Measurements from ENCODE around the gene NEURL1.
A peak's percentile ranks its signal among the peaks of the same experiment; 100 is the strongest.

The NEURL1 gene

GRCh38 chr10:103562383-103562782 lies 68.9 kb downstream of the NEURL1 start:
- no peak overlapping the region for H3K4me3 Mint-ChIP-seq
- H3K9me3 Mint-ChIP-seq: no peaks in the 10 kb centered on the region
- H3K36me3 Mint-ChIP-seq (ENCODE audit: low read depth): no peaks in the 10 kb centered on the region
- no peak overlapping the region for H3K27ac Mint-ChIP-seq
- H3K4me1 Mint-ChIP-seq (ENCODE audit: low read depth): no peaks in the 10 kb centered on the region
- no peak for DNase-seq
- peaks cover 32% of the 10 kb centered on the region for H3K27me3 Mint-ChIP-seq

- Mint-ChIP-seq H3K27me3 (peaks cover 21% of the 10 kb centered on the region), H3K9me3 (no peaks in the 10 kb centered on the region), H3K27ac (no peak overlapping the region), H3K36me3 (ENCODE audit: low read depth) (no peaks in the 10 kb centered on the region), H3K4me1 (ENCODE audit: low read depth) (no peaks in the 10 kb centered on the region), H3K4me3 (no peak overlapping the region)
- no peak for DNase-seq
These were observed 70.0 kb downstream of the NEURL1 start for GRCh38 chr10:103563231-103564115.

- Mint-ChIP-seq H3K4me1 (ENCODE audit: low read depth) (no peaks in the 10 kb centered on the region), H3K9me3 (no peaks in the 10 kb centered on the region), H3K4me3 (no peak overlapping the region), H3K36me3 (ENCODE audit: low read depth) (no peaks in the 10 kb centered on the region), H3K27ac (no peak overlapping the region), H3K27me3 (peaks cover 14% of the 10 kb centered on the region)
- DNase-seq: no peak
These were observed 70.6 kb downstream of the NEURL1 start for GRCh38 chr10:103564116-103564501.

GRCh38 chr10:103564776-103565520 lies 71.4 kb downstream of the NEURL1 start:
- Mint-ChIP-seq H3K9me3 (no peaks in the 10 kb centered on the region), H3K4me3 (no peak overlapping the region), H3K27me3 (peaks cover 6% of the 10 kb centered on the region), H3K27ac (no peak overlapping the region), H3K36me3 (ENCODE audit: low read depth) (no peaks in the 10 kb centered on the region), H3K4me1 (ENCODE audit: low read depth) (no peaks in the 10 kb centered on the region)
- peak; percentile 59 for DNase-seq

GRCh38 chr10:103566536-103566935 lies 73.0 kb downstream of the NEURL1 start:
- Mint-ChIP-seq H3K36me3 (ENCODE audit: low read depth) (no peaks in the 10 kb centered on the region), H3K9me3 (no peaks in the 10 kb centered on the region), H3K4me1 (ENCODE audit: low read depth) (no peaks in the 10 kb centered on the region), H3K27ac (no peak overlapping the region), H3K27me3 (no peaks in the 10 kb centered on the region), H3K4me3 (no peak overlapping the region)
- no peak for DNase-seq

GRCh38 chr10:103568505-103568904 lies 75.0 kb downstream of the NEURL1 start:
- no peaks in the 10 kb centered on the region for H3K36me3 Mint-ChIP-seq (ENCODE audit: low read depth)
- no peak overlapping the region for H3K27ac Mint-ChIP-seq
- no peak for DNase-seq
- H3K4me3 Mint-ChIP-seq: no peak overlapping the region
- no peaks in the 10 kb centered on the region for H3K9me3 Mint-ChIP-seq
- H3K27me3 Mint-ChIP-seq: no peaks in the 10 kb centered on the region
- no peaks in the 10 kb centered on the region for H3K4me1 Mint-ChIP-seq (ENCODE audit: low read depth)

- Mint-ChIP-seq H3K4me1 (ENCODE audit: low read depth) (no peaks in the 10 kb centered on the region), H3K27ac (no peak overlapping the region), H3K4me3 (no peak overlapping the region), H3K36me3 (ENCODE audit: low read depth) (no peaks in the 10 kb centered on the region), H3K27me3 (no peaks in the 10 kb centered on the region), H3K9me3 (no peaks in the 10 kb centered on the region)
- DNase-seq: no peak
These were observed 76.4 kb downstream of the NEURL1 start for GRCh38 chr10:103569896-103570295.

- Mint-ChIP-seq H3K27me3 (no peaks in the 10 kb centered on the region), H3K36me3 (ENCODE audit: low read depth) (no peaks in the 10 kb centered on the region), H3K27ac (no peak overlapping the region), H3K4me1 (ENCODE audit: low read depth) (no peaks in the 10 kb centered on the region), H3K9me3 (no peaks in the 10 kb centered on the region), H3K4me3 (no peak overlapping the region)
- DNase-seq: no peak
These were observed 77.5 kb downstream of the NEURL1 start for GRCh38 chr10:103570844-103571655.

GRCh38 chr10:103571656-103571975 lies 78.1 kb downstream of the NEURL1 start:
- Mint-ChIP-seq H3K27ac (no peak overlapping the region), H3K4me3 (no peak overlapping the region), H3K27me3 (no peaks in the 10 kb centered on the region), H3K36me3 (ENCODE audit: low read depth) (no peaks in the 10 kb centered on the region), H3K4me1 (ENCODE audit: low read depth) (no peaks in the 10 kb centered on the region), H3K9me3 (no peaks in the 10 kb centered on the region)
- DNase-seq: no peak

GRCh38 chr10:103572347-103573204 lies 79.1 kb downstream of the NEURL1 start:
- DNase-seq: no peak
- Mint-ChIP-seq H3K36me3 (ENCODE audit: low read depth) (no peaks in the 10 kb centered on the region), H3K9me3 (no peaks in the 10 kb centered on the region), H3K4me3 (no peak overlapping the region), H3K27me3 (no peaks in the 10 kb centered on the region), H3K27ac (no peak overlapping the region), H3K4me1 (ENCODE audit: low read depth) (no peaks in the 10 kb centered on the region)

GRCh38 chr10:103573205-103573487 lies 79.6 kb downstream of the NEURL1 start:
- Mint-ChIP-seq H3K36me3 (ENCODE audit: low read depth) (no peaks in the 10 kb centered on the region), H3K9me3 (no peaks in the 10 kb centered on the region), H3K27ac (no peak overlapping the region), H3K4me3 (no peak overlapping the region), H3K27me3 (no peaks in the 10 kb centered on the region), H3K4me1 (ENCODE audit: low read depth) (no peaks in the 10 kb centered on the region)
- no peak for DNase-seq

- Mint-ChIP-seq H3K4me1 (ENCODE audit: low read depth) (no peaks in the 10 kb centered on the region), H3K9me3 (no peaks in the 10 kb centered on the region), H3K36me3 (ENCODE audit: low read depth) (no peaks in the 10 kb centered on the region), H3K27ac (no peak overlapping the region), H3K27me3 (no peaks in the 10 kb centered on the region), H3K4me3 (no peak overlapping the region)
- DNase-seq: no peak
These were observed 80.9 kb downstream of the NEURL1 start for GRCh38 chr10:103574097-103575061.

- no peaks in the 10 kb centered on the region for H3K9me3 Mint-ChIP-seq
- DNase-seq: no peak
- no peaks in the 10 kb centered on the region for H3K4me1 Mint-ChIP-seq (ENCODE audit: low read depth)
- H3K27me3 Mint-ChIP-seq: no peaks in the 10 kb centered on the region
- H3K36me3 Mint-ChIP-seq (ENCODE audit: low read depth): no peaks in the 10 kb centered on the region
- H3K4me3 Mint-ChIP-seq: no peak overlapping the region
- H3K27ac Mint-ChIP-seq: no peak overlapping the region
These were observed 82.0 kb downstream of the NEURL1 start for GRCh38 chr10:103575416-103576075.

Measured in activated T-cell treated with anti-CD3 and anti-CD28 coated beads, Interleukin-2, amount 50 U/mL, for 24 hours (primary cell).